PC-3 (cell line): ENCODE results near the gene UBASH3B. TPM values are rescaled to one million over a fixed set of nuclear protein-coding genes. Genes with fewer than 3 reads are reported as not detected.
A peak's percentile ranks its signal among the peaks of the same experiment; 100 is the strongest.

Experiments
- ATAC-seq: fragments of 200-7000 bp; cut with Tn5 transposase; 2 replicates; pipeline ENCODE4 v1.9.1; 2020; ENCODE audit warnings: mild to moderate bottlenecking, moderate library complexity
- BruUV-seq: library from RNA; stranded (reverse); fragments of 400-500 nt; replicated peaks from 2 replicates; lab custom pipeline; 2021; lab: Mats Ljungman, UMichigan
- CTCF ChIA-PET: fragments of 300-600 bp; sonication (Branson Sonifier 250); formaldehyde crosslinking; loops from one replicate; lab custom pipeline; 2022; ENCODE audit warnings: antibody characterized with exemption; lab: Charles Lee
- POLR2A ChIA-PET: fragments of 300-600 bp; sonication (Branson Sonifier 250); formaldehyde crosslinking; loops from one replicate; lab custom pipeline; 2022; ENCODE audit warnings: antibody characterized with exemption; ENCODE audit not compliant: unreplicated experiment; lab: Charles Lee
- DNase-seq: peaks from one replicate; pipeline ENCODE4 v3.0.0-alpha.2; 2015
- H2AFZ ChIP-seq: fragments of 300-600 bp; sonication (generic); 2 replicates; pipeline ENCODE4 v1.6.0; 2016; ENCODE audit warnings: antibody characterized with exemption, low read length
- H3F3A ChIP-seq: fragments of 300-600 bp; sonication (generic); one replicate; pipeline ENCODE4 v1.6.0; 2017; ENCODE audit warnings: antibody characterized with exemption, low read length, control low read depth, mild to moderate bottlenecking; ENCODE audit not compliant: unreplicated experiment
- H3K27ac ChIP-seq: fragments of 300-600 bp; sonication (generic); 2 replicates; pipeline ENCODE4 v1.5.1; 2016; ENCODE audit warnings: mild to moderate bottlenecking, low read length
- H3K27me3 ChIP-seq: fragments of 300-600 bp; sonication (generic); 2 replicates; pipeline ENCODE4 v1.6.1; 2016; ENCODE audit warnings: low read length, mixed read lengths
- H3K36me3 ChIP-seq: fragments of 300-600 bp; sonication (generic); 2 replicates; pipeline ENCODE4 v1.6.1; 2016; ENCODE audit warnings: low read depth, mixed run types, low read length, mixed read lengths
- H3K4me1 ChIP-seq: fragments of 300-600 bp; sonication (generic); 2 replicates; pipeline ENCODE4 v1.5.1; 2016; ENCODE audit warnings: low read length; ENCODE audit not compliant: insufficient read depth
- H3K4me2 ChIP-seq: fragments of 300-600 bp; sonication (generic); 2 replicates; pipeline ENCODE4 v1.6.0; 2016; ENCODE audit warnings: low read length
- H3K4me3 ChIP-seq: fragments of 300-600 bp; sonication (generic); 2 replicates; pipeline ENCODE4 v1.5.1; 2016; ENCODE audit warnings: mild to moderate bottlenecking, low read length, mixed read lengths
- H3K79me2 ChIP-seq: fragments of 300-600 bp; sonication (generic); 2 replicates; pipeline ENCODE4 v1.6.1; 2017; ENCODE audit warnings: low read length, mixed read lengths
- H3K9ac ChIP-seq: fragments of 300-600 bp; sonication (generic); 2 replicates; pipeline ENCODE4 v1.6.0; 2016; ENCODE audit warnings: mild to moderate bottlenecking, low read length
- H3K9me2 ChIP-seq: fragments of 300-600 bp; sonication (generic); replicated peaks from 2 replicates; pipeline ENCODE4 v1.6.1; 2016; ENCODE audit warnings: mixed run types, low read length, mixed read lengths
- H3K9me3 ChIP-seq: fragments of 300-600 bp; sonication (generic); 2 replicates; pipeline ENCODE4 v1.6.1; 2016; ENCODE audit warnings: low read length, mixed read lengths
- H4K20me1 ChIP-seq: fragments of 300-600 bp; sonication (generic); 2 replicates; pipeline ENCODE4 v1.6.1; 2016; ENCODE audit warnings: low read length, mixed read lengths
- EZH2 ChIP-seq: fragments of 300-600 bp; sonication (generic); IDR thresholded peaks from one replicate; pipeline ENCODE4 v1.6.1; 2017; ENCODE audit warnings: antibody characterized with exemption, mild to moderate bottlenecking, low read length; ENCODE audit not compliant: unreplicated experiment
- EZH2phosphoT487 ChIP-seq: fragments of 300-600 bp; sonication (generic); IDR thresholded peaks from 2 replicates; pipeline ENCODE4 v1.6.1; 2018; ENCODE audit warnings: mild to moderate bottlenecking, antibody characterized with exemption, low read length, borderline replicate concordance
- intact Hi-C: fragments of 100-400 bp; cut with micrococcal nuclease; formaldehyde crosslinking; loops from 2 replicates; pipeline ENCODE4 v1.9.0; 2023
- total RNA-seq: library from RNA; depleted of rRNA; stranded (reverse); fragments of >200 nt; gene quantifications from 2 replicates; pipeline ENCODE4 v1.2.3, GENCODE V29; 2014
- TF ChIP-seq, protein P1 (sequence below): fragments of 300-600 bp; sonication (generic); conservative IDR thresholded peaks from 2 replicates; pipeline ENCODE4 v1.5.1; 2017; ENCODE audit warnings: antibody characterized with exemption, low read depth, mild to moderate bottlenecking, low read length

UBASH3B gene
- total RNA-seq, 1 experiment from 2014 or later: 178 TPM

DNA sequence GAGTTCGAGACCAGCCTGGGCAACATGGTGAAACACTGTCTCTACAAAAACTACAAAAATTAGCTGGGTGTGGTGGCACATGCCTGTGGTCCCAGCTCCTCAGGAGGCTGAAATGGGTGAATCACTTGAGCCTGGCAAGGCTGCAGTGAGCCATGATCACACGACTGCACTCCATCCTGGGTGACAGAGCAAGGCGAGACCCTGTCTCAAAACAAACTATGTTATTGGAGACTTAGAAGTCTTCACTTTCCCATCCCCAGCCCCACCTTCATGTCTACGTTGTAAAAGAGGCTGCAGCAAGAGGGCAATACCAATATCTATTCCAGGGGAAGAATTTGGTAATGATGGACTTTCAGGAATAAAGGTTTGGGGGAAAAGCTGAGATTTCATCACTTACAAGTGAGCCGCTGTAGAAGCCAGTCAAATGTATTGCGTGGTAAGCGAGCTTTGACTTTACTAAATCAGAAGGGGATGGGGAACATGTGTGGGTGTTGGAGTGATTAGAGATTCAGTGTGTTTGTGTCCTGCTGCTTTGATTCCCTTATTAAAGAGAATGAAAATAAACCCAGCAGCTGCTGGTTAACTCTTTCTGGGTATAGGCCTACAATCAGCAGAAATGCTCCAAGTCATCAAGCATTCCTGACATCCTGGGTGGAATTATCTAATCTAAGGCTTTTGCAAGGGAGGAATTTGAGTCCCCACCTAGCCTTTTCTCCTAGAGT lies 53.7 kb downstream of the UBASH3B start:
- peaks cover 57% of the 10 kb centered on the region for H3K4me1 ChIP-seq
- H3K27ac ChIP-seq: peak overlapping the region; percentile 71
- H3K9ac ChIP-seq: 0 out of 2 replicates have a peak overlapping the region, but pooled peaks have one; percentile 16
- ATAC-seq (peak; percentile 75), DNase-seq (peak; percentile 85)
- H3K9me2 ChIP-seq: no peaks in the 10 kb centered on the region
- H3K9me3 ChIP-seq: no peaks in the 10 kb centered on the region
- no peak overlapping the region for H2AFZ ChIP-seq
- BruUV-seq: TSS peak; percentile 26
- H3K79me2 ChIP-seq: peaks cover 49% of the 10 kb centered on the region
- H3F3A ChIP-seq: peaks cover 5% of the 10 kb centered on the region
- TF ChIP-seq, protein P1, sequence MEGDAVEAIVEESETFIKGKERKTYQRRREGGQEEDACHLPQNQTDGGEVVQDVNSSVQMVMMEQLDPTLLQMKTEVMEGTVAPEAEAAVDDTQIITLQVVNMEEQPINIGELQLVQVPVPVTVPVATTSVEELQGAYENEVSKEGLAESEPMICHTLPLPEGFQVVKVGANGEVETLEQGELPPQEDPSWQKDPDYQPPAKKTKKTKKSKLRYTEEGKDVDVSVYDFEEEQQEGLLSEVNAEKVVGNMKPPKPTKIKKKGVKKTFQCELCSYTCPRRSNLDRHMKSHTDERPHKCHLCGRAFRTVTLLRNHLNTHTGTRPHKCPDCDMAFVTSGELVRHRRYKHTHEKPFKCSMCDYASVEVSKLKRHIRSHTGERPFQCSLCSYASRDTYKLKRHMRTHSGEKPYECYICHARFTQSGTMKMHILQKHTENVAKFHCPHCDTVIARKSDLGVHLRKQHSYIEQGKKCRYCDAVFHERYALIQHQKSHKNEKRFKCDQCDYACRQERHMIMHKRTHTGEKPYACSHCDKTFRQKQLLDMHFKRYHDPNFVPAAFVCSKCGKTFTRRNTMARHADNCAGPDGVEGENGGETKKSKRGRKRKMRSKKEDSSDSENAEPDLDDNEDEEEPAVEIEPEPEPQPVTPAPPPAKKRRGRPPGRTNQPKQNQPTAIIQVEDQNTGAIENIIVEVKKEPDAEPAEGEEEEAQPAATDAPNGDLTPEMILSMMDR: no peak
- TF ChIP-seq EZH2: no peak
- no peak for TF ChIP-seq EZH2phosphoT487
- POLR2A ChIA-PET: no interaction called here
- intact Hi-C loops: loop anchor here (5.0 kb wide), 2 partner anchors 52 to 77 kb away; partner anchors contain the start of gene UBASH3B
- no peaks in the 10 kb centered on the region for H4K20me1 ChIP-seq
- H3K4me2 ChIP-seq: peak overlapping the region; percentile 53
- CTCF ChIA-PET: no interaction called here
- no peaks in the 10 kb centered on the region for H3K27me3 ChIP-seq
- no peak overlapping the region for H3K4me3 ChIP-seq
- no peaks in the 10 kb centered on the region for H3K36me3 ChIP-seq

DNA sequence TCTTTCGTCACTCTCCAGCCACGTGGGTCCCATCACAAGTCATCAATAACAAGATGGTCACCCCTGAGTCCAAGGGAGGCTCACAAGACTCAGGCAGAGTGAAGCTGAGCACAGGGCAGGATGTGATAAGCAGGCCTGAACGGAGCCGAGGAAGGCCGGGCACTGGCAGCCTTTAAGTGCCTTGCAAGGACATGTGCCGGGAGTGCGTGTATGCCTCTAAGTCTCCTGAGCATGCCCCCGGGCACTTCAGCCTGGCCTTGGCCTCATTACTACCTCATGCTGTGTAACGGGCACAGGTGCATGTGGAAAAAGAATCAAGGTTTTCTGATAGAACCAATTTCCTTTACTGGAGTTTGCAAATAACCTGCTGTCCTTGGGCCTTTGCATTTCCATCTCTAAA lies 55.8 kb downstream of the UBASH3B start:
- CTCF ChIA-PET: interaction anchor here (0.6 to 0.7 kb wide), 2 partner anchors 11 to 29 kb away, joined by 4 to 5 read pairs; no protein-coding TSS in a partner anchor
- peaks cover 36% of the 10 kb centered on the region for H3K79me2 ChIP-seq
- no peaks in the 10 kb centered on the region for H3K9me2 ChIP-seq
- H3K4me3 ChIP-seq: no peak overlapping the region
- no peak overlapping the region for H3K9ac ChIP-seq
- peaks cover 5% of the 10 kb centered on the region for H3F3A ChIP-seq
- no peak for TF ChIP-seq EZH2phosphoT487
- TF ChIP-seq EZH2: no peak
- TF ChIP-seq, protein P1: no peak
- no peak for ATAC-seq
- no peak overlapping the region for H3K4me2 ChIP-seq
- BruUV-seq: no TSS peak
- intact Hi-C loops: no loop called here
- H3K27ac ChIP-seq: no peak overlapping the region
- no peaks in the 10 kb centered on the region for H3K27me3 ChIP-seq
- POLR2A ChIA-PET: no interaction called here
- H3K36me3 ChIP-seq: no peaks in the 10 kb centered on the region
- peaks cover 46% of the 10 kb centered on the region for H3K4me1 ChIP-seq
- no peaks in the 10 kb centered on the region for H4K20me1 ChIP-seq
- H3K9me3 ChIP-seq: no peaks in the 10 kb centered on the region
- no peak for DNase-seq
- H2AFZ ChIP-seq: no peak overlapping the region

DNA sequence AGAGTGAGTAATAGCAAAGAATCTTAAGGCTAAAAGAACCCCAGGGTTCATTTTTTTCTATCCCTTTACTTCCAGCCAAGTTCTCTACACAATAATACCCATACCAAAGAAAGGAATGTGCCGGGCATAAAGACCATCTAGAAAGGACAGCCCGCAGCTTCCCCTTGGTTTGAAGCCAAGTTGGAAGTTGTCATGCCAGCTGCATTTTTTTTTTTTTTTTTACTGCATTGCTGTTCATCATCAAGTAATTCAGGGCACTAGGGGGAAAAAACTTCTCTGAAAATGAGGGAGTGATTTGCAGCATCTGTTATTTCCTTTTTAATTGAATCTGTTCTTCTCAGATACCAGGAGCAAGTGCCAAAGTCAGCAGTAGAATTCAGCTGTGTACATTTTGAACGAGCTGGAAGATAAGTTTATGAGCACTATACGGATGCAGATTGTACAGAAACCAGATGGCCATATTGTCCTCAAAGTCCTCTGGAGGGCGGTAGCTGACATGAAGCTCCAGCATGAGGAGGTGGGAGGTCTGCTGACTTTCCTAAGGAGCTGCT lies 56.4 kb downstream of the UBASH3B start:
- no peaks in the 10 kb centered on the region for H3K9me2 ChIP-seq
- DNase-seq: peak; percentile 78
- no peak overlapping the region for H2AFZ ChIP-seq
- intact Hi-C loops: no loop called here
- H3K36me3 ChIP-seq: no peaks in the 10 kb centered on the region
- POLR2A ChIA-PET: no interaction called here
- TF ChIP-seq EZH2: no peak
- TF ChIP-seq, protein P1: 0 out of 2 replicates have a peak, but pooled peaks have one; percentile 32
- H3F3A ChIP-seq: peaks cover 4% of the 10 kb centered on the region
- no peaks in the 10 kb centered on the region for H4K20me1 ChIP-seq
- peaks cover 34% of the 10 kb centered on the region for H3K79me2 ChIP-seq
- CTCF ChIA-PET: interaction anchor here (0.6 to 0.7 kb wide), 2 partner anchors 10 to 30 kb away, joined by 4 to 5 read pairs; no protein-coding TSS in a partner anchor
- no peak overlapping the region for H3K27ac ChIP-seq
- no peak overlapping the region for H3K4me3 ChIP-seq
- no TSS peak for BruUV-seq
- peaks cover 40% of the 10 kb centered on the region for H3K4me1 ChIP-seq
- H3K27me3 ChIP-seq: no peaks in the 10 kb centered on the region
- H3K9me3 ChIP-seq: no peaks in the 10 kb centered on the region
- no peak overlapping the region for H3K4me2 ChIP-seq
- no peak for ATAC-seq
- H3K9ac ChIP-seq: no peak overlapping the region
